Measurements from ENCODE around the gene RAB36. TPM values are rescaled to one million over a fixed set of nuclear protein-coding genes. Genes with fewer than 3 reads are reported as not detected.

The RAB36 gene
- total RNA-seq, 1 experiment from 2014 or later, result 1.4 TPM

- Histone ChIP-seq H3K79me2 (ENCODE audit: insufficient read depth, low read length) (peaks cover 39% of the 10 kb centered on the region; the same call in 1 of the 2 replicates), H2AK5ac (ENCODE audit: insufficient read length, low read length) (no peak overlapping the region), H4K8ac (replicated peaks; ENCODE audit: insufficient read length, low read depth, low read length) (no peak overlapping the region), H3K23ac (ENCODE audit: insufficient read length, low read depth, low read length) (no peak overlapping the region), H2AFZ (ENCODE audit: low read length) (no peak overlapping the region), H3K79me1 (ENCODE audit: insufficient read depth, low read depth, low read length, poor library complexity, severe bottlenecking) (peaks cover 9% of the 10 kb centered on the region), H3K56ac (ENCODE audit: insufficient read length, low read depth, low read length) (no peak overlapping the region), H3K14ac (ENCODE audit: insufficient read depth, low read length) (no peak overlapping the region), H2BK5ac (ENCODE audit: insufficient read length, low read length) (no peak overlapping the region), H4K20me1 (ENCODE audit: control insufficient read depth, insufficient read depth, insufficient read length) (no peaks in the 10 kb centered on the region), H3T11ph (ENCODE audit: low read length) (no peak overlapping the region), H3K9me3 (ENCODE audit: control insufficient read depth, low read depth, low read length) (no peaks in the 10 kb centered on the region), H3K27ac (ENCODE audit: insufficient read length, low read depth, low read length) (no peak overlapping the region), H3K4ac (ENCODE audit: low read depth, low read length) (no peak overlapping the region), H3K23me2 (ENCODE audit: insufficient read length, low read depth, low read length, poor library complexity, severe bottlenecking) (no peaks in the 10 kb centered on the region), H2BK20ac (ENCODE audit: low read depth, low read length, poor library complexity, severe bottlenecking) (no peak overlapping the region), H2BK15ac (ENCODE audit: low read depth, low read length) (no peak overlapping the region), H3K9ac (ENCODE audit: extremely low read depth, insufficient read length, low read length) (no peak overlapping the region), H4K5ac (ENCODE audit: insufficient read length, low read depth, low read length) (no peak overlapping the region), H4K91ac (ENCODE audit: insufficient read length, low read depth, low read length) (no peak overlapping the region), H3K18ac (ENCODE audit: insufficient read length, low read depth, low read length) (no peak overlapping the region), H3K4me2 (ENCODE audit: insufficient read depth, insufficient read length, low read length) (no peak overlapping the region), H2BK120ac (ENCODE audit: low read depth, low read length, poor library complexity, severe bottlenecking) (no peak overlapping the region), H2BK12ac (ENCODE audit: insufficient read length, low read depth, low read length) (no peak overlapping the region), H3K4me1 (ENCODE audit: insufficient read depth, low read length) (peaks cover 5% of the 10 kb centered on the region; the same call in 1 of the 2 replicates), H3K27me3 (ENCODE audit: insufficient read depth, low read length) (no peaks in the 10 kb centered on the region)
- Mint-ChIP-seq H3K9me3 (no peaks in the 10 kb centered on the region), H3K27ac (peak overlapping the region in 1 of 3 experiments; percentile 66; a peak in 1 of 7 replicates), H3K36me3 (ENCODE audit: insufficient read depth in 1 of 3, low read depth in 3 of 3) (peaks cover 25 to 38% (median 34%) of the 10 kb centered on the region in 3 experiments), H3K27me3 (ENCODE audit: low read depth) (no peaks in the 10 kb centered on the region), H3K4me3 (no peak overlapping the region), H3K4me1 (peaks cover 49 to 56% of the 10 kb centered on the region in 2 experiments)
- no peak for TF ChIP-seq CTCF (conservative IDR thresholded peaks at IDR 0.05)
- WGBS (ENCODE audit: extremely low coverage, insufficient read length, low lambda C conversion rate), result no CpG with 5 or more reads among the region's 4 CpGs
- DNase-seq, result no peak
Measured at GRCh38 chr22:23202812-23203451, 57.7 kb downstream of the RAB36 start.
